NCI-H2196 treated with DMSO at 0.1 percent for 48 hours (cell line): Measurements from ENCODE around the gene PDGFA.
"Not testable (repeated sequence)": the region's sequence is repeated elsewhere in the genome, so short reads cannot be mapped to it uniquely, and the experiment has no call there.

Experiments used
- DNase-seq: peaks from one replicate; lab custom pipeline; 2025; ENCODE audit not compliant: unreplicated experiment; lab: John Stamatoyannopoulos, UW

PDGFA gene

GRCh38 chr7:552151-552867, 32.7 kb upstream of the PDGFA start:
- DNase-seq: not testable (repeated sequence)

- DNase-seq: not testable (repeated sequence)
Observed at GRCh38 chr7:551615-551970, 31.9 kb upstream of the PDGFA start.

GRCh38 chr7:550881-551614, 31.4 kb upstream of the PDGFA start:
- DNase-seq: no peak

GRCh38 chr7:549891-550625, 30.4 kb upstream of the PDGFA start:
- DNase-seq: no peak

GRCh38 chr7:549066-549890, 29.6 kb upstream of the PDGFA start:
- no peak for DNase-seq

GRCh38 chr7:548401-548800, 28.8 kb upstream of the PDGFA start:
- no peak for DNase-seq

- no peak for DNase-seq
Observed at GRCh38 chr7:545470-545869, 25.8 kb upstream of the PDGFA start.

- no peak for DNase-seq
Observed at GRCh38 chr7:544338-545221, 24.9 kb upstream of the PDGFA start.

GRCh38 chr7:543501-544337, 24.1 kb upstream of the PDGFA start:
- DNase-seq: no peak

- no peak for DNase-seq
Observed at GRCh38 chr7:542713-543500, 23.3 kb upstream of the PDGFA start.

GRCh38 chr7:542131-542712, 22.6 kb upstream of the PDGFA start:
- DNase-seq: no peak

GRCh38 chr7:541661-542060, 22.0 kb upstream of the PDGFA start:
- DNase-seq: no peak

GRCh38 chr7:540997-541396, 21.4 kb upstream of the PDGFA start:
- no peak for DNase-seq

GRCh38 chr7:540579-540978, 20.9 kb upstream of the PDGFA start:
- no peak for DNase-seq

GRCh38 chr7:539731-540411, 20.2 kb upstream of the PDGFA start:
- no peak for DNase-seq

- DNase-seq: no peak
Observed at GRCh38 chr7:538764-539685, 19.4 kb upstream of the PDGFA start.
